HS-5 (cell line): ENCODE results near the gene GLOD4.
"Not testable (repeated sequence)": the region's sequence is repeated elsewhere in the genome, so short reads cannot be mapped to it uniquely, and the experiment has no call there.

Experiments used
- DNase-seq: peaks from one replicate; pipeline ENCODE4 v3.0.0-alpha.2; 2012; ENCODE audit warnings: low read depth

The GLOD4 gene

DNA sequence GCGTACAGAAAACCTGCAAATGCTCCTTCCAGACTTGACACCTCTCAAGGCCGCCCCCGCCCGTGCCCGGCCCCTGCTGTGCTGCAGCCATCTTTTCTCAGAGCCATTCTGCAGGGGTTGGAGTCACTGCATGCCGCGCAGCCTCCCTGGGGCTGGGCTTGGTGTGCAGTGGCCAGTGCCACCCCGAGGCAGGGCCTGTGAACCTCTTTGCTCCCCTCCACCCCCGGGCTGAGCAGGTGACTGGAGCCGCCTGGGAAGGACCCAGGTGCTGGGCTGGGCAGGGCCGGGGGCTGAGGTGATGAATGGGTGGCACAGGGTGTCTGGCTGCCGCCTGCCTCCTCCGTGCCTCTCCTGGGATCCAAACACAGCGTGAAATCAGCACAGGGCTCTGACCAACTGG lies 20.4 kb upstream of the GLOD4 start:
- DNase-seq = no peak

DNA sequence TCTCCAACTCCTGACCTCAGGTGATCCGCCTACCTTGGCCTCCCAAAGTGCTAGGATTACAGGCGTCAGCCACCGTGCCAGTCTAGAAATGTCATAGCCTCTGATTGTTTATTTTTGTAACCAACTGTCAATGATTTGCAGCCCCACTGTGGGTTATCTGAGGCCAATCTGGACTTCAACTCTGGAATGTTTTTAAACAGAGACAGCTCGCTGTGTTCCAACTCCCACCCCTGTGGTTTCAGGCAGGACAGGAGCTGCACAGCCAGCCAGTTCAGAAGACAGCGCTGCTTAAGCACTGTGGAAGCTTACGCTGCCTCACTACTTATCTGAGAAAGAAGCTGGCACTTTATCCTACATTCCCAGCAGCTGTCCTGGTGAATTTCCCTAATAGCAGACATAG lies 19.6 kb upstream of the GLOD4 start:
- DNase-seq = no peak

DNA sequence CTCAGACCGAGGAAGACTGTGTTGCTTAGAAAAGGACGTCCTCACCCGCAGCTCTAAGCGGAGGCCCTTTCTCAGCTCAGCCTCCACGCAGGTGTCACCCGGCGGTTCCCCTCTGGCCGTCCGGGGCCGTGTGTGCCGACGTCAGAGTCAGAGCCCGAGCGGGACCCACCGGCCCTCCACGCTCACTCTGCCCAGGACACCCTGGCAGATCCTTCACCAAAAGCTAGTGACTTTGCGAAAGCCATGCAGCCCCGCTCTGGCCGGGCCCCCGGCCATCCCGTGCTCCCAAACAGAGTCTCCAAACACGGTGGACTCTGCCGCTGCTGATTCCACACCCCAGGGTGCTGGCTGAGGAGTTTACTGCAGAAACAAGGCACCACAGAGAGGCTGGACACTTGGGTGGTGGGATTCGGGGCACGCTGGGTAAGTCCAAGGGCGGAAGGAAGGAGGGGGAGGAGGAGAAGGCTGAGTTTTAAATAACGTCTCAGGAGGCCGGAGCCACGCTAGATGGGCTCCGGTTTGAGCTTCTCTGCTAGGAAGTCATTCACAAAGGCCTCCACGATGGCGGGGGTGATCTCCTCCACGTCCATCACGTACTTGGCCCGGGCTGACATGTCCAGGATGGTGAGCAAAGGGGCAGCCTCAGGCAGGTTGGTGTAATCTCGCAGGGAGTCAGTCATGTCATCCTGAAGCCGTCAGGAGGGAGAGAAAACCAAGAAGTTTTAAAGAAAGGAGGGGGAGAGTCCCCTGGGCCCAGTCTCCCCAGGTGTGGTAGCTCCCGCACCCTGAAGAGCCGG lies 18.6 kb upstream of the GLOD4 start:
- no peak for DNase-seq

DNA sequence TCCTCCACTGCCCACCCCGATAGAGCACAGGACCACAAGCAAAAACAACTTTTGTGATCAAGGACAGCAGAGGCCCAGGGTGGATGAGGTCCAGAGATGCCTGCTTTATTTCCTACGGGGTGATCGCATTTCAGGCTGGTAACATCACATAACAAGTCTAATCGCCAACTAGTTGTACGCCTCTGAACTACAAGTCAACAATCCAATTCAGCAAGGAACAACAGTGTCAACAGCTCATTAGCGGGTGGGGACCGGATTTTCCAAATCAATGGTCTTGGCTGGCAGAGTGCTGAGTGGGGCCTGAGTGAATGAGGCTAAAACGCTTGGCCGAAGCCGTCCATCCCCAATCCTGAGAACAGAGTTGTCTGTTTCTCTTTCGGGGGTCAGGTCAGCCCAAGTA lies 17.2 kb upstream of the GLOD4 start:
- no peak for DNase-seq

DNA sequence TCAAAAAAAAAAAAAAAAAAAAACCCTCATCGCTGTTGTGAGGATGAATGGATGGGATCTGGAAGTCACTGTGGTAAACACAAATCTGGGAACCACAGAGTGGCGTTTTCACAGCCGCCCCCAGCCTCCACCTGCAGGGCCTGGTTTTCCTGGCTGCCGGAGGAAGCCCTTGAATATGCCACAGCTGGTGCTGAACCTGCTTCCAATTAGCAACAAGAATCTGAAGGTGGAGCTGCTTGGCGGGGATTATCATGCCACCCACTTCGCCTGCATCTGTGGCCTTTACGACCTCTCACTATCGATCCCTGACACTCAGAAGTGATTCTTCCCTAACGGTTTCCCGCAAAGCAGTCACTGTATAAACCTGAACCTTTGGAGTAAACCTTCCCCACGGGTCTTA lies 16.2 kb upstream of the GLOD4 start:
- DNase-seq = no peak

DNA sequence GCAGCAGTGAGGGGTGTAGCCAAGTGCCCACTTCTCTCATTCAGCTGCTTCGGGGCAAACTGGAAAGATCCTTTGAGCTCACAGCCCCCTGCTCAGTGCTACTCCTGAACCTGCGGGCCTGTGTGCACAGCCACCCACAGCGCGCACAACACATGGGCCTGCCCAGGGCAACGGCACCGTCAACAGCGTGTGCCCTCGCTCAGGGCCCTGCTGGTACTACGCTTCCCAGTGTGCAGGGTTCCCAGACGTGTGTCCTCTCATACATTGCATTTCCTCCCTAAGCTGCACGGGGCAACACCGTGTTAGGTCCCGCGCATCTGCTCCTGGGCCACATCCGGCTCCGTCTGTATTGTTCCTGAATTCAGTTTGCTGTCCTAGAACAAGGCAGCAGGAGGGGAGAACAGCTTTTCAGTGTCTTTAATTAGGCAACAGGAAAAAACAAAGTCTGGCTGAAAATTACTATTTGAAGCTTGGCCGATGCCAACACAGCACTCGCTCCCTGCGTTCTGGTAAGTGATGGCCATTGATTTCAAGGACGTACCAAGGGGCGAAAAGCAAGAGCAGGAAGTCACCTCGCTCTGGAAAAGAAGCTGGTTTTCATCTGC lies 15.3 kb upstream of the GLOD4 start:
- DNase-seq = no peak

DNA sequence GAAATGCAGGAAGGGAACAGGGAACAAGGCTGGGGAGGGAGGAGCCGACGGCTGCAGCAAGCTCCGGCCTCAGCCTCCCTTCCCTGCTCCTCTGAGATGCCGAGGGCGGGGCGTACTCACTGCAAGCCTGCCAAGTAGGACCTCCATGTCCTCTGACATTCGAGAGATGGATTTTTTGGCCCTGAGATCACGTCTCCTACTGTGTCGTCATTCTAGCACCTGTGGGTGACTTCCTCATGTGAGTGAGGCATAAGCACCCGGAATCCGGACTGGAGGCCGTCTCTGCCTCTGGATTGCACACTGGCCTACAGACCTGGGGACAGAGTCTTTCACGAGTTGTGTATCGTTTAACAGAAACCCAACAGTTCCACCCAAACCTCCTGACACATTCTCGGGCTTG lies 14.5 kb upstream of the GLOD4 start:
- DNase-seq = no peak

DNA sequence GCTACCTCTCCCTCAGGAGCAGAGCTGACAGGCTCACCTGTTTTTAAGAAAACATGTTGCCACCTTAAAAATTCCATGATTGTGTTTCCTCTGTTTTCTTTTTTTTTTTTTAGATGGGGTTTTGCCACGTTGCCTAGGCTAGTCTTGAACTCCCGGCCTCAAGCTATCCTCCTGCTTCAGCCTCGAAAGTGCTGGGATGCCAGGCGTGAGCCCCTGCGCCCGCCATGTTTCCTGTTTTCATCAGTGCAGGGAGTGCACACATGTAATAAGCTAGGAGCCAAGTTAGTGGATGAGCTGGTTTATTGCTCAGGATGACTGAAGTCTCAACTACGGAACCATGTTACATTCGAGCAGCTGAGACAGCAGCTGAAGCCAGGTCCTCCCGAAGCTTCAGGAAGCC lies 13.6 kb upstream of the GLOD4 start:
- no peak for DNase-seq

DNA sequence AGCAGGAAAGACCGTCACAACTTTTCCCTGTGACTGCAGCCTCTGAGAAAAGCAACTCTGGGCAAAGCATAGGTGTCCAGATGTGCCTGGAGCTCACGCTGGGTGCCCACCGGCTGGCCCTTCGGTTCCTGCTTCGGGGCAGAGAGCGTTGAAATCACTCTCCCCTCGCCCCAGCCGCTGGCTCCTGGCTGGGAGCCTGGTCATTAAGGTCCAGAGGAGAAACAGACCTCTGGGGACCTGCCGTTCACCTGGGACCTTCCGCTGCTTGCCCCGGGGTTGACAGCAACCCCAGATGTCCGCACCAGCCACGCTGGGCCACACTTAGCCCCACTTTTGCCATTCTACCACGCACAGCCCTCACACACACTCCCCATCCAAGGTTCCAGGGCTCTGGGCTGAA lies 13.2 kb upstream of the GLOD4 start:
- DNase-seq = no peak

DNA sequence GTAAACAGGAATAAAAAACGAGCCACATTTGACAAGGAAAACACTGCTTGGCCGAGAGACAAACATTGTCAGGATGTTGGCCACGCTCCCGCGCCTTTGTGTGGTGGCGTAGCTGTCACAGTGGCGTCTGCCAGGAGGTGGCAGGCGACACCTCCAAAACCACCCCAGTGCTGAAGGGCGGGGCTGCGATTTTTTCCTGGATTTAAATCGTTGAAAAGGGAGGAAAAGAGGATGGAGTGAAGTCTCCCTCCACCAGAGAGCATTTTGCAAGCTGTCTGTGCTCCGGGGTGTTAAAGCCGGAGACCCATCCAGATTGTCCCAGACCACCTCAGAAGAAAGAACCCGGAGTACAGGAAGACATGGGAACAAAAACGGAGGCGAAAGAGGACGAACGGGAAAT lies 12.8 kb upstream of the GLOD4 start:
- no peak for DNase-seq

DNA sequence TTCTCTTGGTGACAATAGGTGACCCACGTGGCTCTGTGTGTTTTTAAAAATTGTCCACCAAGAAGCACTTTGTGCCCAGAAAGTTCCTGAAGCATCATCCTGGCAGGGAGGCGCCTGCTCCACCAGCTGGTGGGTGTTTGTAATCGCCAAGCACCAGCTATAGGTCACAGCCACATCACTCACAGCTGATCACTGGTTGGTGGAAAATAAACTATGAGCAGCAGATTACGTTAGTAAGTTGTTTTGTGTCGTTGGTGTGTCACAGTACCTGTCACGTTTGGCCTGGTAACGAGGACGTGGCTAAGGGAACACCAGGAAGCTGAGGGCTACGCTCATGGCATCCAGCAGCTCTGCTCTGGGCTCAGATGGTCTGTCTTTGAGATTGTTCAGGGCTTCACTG lies 10.2 kb upstream of the GLOD4 start:
- DNase-seq = no peak

DNA sequence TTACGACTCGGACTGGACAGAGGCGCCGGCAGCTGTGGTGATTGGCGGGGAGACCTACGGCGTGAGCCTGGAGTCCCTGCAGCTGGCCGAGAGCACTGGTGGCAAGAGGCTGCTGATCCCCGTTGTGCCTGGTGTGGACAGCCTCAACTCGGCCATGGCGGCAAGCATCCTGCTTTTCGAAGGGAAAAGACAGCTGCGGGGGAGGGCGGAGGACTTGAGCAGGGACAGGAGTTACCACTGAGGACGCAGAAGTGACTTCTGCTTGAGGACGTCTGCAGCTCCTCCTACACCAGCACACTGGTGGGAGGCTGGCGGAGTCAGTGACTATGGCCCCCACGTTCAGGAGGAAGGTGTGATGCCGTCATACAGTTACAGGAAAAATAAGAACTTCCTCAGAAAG lies 9.7 kb upstream of the GLOD4 start:
- DNase-seq = no peak

DNA sequence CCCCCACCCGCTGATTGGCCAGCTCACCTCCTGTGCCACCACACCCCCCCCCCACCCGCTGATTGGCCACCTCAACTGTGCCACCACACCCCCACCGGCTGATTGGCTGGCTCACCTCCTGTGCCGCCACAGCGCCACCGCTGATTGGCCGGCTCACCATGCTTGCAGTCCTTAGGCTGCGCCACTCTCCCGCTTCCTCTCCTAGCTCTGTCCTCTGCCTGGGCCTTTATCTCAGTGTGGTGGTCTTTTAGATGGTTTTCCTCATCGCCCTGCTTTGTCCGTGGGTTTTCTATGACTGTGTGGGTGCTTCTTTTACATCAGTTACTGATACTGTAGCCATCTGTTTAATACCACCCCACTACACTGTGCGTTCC lies 8.8 kb upstream of the GLOD4 start:
- not testable (repeated sequence) for DNase-seq

DNA sequence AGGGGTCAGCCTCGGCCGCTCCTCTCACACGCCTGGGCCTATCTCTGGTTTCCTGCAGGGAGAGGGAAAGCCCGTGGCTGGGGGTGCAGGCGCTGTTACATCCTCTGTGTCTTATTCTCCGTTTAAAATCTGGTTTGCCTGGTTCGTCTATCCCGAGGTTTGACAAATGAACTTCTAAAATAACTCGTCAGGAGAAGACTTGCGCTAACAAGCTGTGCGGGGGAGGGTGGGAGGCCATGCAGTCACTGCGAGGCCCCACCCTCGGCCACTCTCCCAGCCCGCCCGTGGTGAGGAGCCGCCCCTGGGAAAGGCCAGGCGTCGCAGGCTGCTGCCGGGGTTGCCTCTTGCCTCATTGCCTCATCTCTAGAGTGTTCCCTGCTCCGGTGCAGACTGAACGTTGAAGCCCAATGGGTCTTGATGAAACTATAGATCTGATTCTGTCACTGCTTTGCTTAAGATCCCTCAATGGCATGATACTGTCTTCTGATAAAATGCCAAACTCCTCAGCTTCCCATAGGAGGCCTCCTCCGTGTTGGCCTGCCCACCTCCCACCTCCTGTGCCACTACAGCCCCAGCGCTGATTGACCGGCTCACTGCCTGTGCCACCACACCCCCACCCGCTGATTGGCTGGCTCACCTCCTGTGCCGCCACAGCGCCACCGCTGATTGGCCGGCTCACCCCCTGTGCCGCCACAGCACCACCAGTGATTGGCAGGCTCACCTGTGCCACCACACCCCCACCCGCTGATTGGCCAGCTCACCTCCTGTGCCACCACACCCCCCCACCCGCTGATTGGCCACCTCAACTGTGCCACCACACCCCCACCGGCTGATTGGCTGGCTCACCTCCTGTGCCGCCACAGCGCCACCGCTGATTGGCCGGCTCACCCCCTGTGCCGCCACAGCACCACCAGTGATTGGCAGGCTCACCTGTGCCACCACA lies 8.1 kb upstream of the GLOD4 start:
- not testable (repeated sequence) for DNase-seq

DNA sequence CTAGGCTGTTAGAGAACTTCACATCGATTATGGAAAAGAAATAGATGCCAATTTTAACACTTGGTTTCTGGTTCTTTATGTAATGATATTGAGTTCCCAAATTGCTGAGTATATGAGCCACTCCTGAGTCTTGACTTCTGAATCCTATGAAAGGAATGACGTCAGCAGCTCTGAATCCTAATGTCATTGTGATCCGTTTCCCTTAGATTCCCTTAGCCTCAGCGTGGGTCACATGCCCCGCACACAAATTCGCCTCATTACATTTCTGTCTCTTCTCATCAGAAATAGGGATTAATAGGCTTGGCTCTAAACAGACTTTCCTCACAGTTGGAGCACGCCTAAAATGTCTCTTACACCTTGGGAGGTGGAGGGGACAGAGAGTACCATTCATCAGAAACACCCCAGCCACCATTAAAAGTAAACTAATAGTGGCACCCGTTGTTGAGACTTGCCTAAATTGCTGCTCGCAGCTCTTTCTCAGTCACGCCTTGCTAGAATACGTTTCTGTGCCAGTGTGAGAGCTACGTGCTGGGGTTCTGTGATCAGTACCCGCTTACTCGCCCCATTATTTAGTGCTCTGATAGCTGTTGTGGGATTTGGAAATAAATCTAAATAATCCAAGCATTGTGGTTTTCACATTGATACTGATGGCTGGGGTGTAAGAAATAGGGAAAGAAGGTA lies 7.2 kb upstream of the GLOD4 start:
- no peak for DNase-seq

DNA sequence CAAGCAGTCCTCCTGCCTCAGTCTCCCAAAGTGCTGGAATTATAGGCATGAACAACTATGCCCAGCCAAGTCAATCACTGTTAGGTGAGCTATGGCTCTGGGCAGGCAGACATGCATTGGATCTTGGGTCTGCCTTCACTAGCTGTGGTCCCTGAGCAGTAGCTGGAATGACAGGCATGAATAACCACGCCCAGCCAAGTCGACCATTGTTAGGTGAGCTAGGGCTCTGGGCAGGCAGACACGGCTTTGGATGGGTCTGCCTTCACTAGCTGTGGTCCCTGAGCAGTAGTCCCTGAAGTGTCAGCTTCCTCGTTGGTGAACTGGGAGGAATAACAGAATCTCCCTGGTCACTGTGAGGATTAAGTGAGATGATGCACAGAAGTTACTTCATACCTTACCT lies 6.5 kb upstream of the GLOD4 start:
- DNase-seq = no peak

DNA sequence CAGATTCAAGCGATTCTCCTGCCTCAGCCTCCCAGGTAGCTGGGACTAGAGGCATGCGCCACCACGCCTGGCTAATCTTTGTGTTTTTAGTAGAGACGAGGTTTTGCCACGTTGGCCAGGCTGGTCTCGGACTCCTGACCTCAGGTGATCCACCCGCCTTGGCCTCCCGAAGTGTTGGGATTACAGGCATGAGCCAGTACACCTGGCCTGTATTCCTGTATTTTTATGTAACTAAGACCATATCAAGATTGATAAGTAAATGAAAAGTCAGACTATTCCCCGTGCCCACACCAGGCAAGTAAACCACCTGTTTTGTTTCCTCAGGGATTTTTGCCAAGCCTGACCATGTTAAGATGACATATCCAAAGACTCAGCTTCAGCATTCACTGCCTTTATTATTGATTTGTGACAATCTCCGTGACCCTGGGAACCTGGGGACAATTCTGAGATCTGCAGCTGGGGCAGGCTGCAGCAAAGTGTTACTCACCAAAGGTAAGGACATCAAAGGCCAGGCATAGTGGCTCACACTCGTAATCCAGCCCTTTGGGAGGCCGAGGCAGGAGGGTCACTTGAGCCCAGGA lies 5.7 kb upstream of the GLOD4 start:
- DNase-seq = no peak

DNA sequence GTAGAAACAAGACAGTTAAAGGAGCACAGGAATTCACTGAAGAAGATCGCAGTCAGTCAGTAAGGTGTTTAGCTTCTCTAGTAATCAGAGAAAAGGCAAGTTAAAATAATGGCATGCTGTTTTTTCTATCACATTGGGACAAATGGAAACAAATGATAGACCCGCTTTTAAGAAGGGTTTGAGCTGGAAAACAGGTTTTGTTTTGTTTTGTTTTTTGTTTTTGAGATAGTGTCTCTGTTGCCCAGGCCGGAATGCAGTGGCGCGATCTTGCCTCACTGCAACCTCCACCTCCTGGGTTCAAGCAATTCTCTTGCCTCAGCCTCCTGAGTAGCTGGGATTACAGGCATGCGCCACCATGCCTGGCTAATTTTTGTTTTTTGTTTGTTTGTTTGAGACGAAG lies 3.8 kb upstream of the GLOD4 start:
- DNase-seq = not testable (repeated sequence)

DNA sequence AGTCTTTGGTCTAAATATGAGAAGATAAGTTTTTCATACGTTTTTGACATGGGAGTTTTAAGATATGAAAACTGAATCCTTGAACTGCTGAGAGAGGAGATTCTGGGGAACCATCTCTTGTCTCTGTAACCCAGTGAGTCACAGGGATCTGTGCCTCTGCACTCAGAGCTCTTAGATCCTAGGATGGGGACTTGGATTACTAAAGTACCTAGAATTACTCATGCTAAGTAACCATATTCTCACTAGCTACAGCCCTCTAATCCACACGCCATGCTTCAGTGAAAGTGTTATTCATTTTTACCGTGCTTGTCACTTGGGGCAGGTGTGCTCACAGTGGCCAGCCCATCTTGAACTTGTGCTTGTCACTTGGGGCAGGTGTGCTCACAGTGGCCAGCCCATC lies 2.1 kb upstream of the GLOD4 start:
- no peak for DNase-seq

DNA sequence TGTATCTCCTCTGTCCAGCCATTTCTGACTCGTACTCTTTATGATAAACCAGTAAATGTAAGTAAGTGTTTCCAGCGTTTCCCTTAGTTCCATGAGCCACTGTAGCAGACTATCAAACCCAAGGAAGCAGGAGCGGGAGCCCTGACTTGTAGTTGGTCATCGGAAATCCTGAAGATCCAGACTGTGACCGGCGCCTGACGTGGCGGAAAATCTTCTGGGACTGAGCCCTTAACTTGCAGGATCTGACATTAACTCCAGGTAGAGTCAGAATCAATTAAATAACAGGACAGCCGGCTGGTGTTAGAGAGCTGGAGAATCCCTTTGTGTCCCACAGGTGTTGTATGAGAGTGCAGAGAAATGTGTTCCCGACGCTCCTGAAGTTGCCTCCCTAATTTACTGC lies 4.0 kb downstream of the GLOD4 start:
- no peak for DNase-seq

DNA sequence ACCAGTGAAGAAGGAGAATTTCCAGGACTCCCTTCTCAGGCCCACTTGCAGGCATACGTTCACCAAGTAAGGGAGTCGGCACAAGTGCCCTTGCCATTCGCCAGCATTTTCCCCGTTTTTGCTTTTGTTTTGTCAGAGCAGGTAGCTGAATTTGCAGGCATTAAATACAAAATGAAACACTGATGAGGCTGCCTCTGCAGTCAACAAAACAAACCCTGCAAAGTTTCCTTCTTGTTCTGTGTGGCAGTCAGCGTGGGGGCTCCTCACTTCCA lies 7.8 kb downstream of the GLOD4 start:
- no peak for DNase-seq
